HL-60 (cell line): Measurements from ENCODE around the gene ETV3.

Experiments used
- CTCF ChIP-seq: IDR thresholded peaks from one replicate; pipeline ENCODE4 v1.5.1; 2011; ENCODE audit warnings: low read length, control low read depth, inconsistent platforms; ENCODE audit not compliant: insufficient read depth
- POLR2AphosphoS5 ChIP-seq: IDR thresholded peaks from 2 replicates; pipeline ENCODE4 v1.6.1; 2012; ENCODE audit warnings: low read depth

DNA sequence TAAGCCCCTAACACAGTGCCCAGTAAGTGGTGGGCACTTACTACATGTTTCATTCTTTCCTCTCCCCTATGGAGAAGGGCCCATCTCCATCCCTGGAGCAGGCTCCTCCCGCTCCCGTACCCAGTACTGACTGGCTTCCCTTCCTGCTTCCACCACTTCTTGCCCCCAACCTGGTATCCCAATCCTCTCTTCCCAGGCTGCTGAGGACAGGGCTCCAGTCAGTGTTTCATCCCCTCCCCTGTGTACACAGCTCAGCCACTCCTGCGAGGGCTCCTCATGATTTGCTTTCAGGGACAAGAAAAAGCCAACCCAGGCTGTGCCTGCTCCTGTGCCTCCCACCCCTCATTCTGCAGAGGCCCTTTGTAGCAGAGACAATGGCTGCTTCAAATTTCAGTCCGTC lies 20.8 kb upstream of the ETV3 start:
- TF ChIP-seq CTCF (no peak), POLR2AphosphoS5 (no peak)
